HG03571 (cell line): ENCODE measurements around the gene ZIC4.

Experiments
- ATAC-seq: cut with Tn5 transposase; IDR thresholded peaks from one replicate; pipeline ENCODE4 v1.9.1; 2021; ENCODE audit not compliant: unreplicated experiment

Gene ZIC4

DNA sequence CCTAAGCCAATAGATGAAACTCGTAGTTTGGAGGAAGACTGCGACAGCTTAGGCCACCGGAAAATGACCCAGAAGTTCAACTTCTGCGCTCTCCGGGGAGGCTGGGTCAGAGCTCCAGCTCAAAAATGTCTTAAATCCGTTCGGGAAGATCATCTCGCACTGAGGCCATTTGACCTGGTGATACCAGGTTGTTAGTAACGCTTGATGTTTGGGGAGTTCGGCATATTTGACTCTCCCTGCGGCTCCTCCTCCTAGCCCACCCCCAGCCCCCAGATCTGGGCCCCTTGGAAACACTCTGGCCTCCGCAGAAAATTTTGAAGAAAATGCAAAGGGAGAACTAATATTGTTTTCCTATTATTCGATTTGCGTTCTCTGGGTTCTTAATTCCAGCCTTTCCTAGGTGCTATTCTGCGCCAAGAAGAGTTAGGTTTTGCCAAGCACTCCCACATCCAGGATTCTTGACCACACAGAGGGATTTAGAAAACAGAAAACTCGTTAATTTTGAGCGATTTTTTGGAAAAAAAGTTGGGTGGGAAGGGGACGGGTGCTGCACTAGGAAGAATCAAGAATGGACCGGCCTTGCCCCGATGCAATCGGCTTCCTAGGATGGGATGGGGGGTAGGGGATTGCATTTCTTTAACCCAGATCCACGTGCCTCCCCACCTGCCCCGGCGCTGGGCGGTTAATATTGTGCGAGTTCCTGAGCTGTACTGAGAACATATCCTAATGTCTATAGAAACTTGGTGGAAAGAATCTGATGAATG is 50.0 kb downstream of the ZIC4 start:
- ATAC-seq: no peak

DNA sequence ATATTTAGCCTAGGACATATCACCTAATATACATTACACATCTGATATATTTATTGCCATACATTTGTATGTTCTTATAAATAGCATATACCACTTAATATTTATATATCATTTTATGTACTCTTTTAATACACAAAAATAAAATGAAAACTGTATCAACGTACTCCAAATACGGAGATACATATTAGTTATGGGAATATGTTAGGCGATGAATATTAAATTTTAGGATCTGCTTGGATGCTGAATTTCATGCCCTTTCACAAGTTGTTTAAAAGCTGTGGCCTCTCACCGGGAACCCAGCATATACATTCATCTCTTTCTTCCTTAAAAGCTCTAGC is 50.6 kb downstream of the ZIC4 start:
- no peak for ATAC-seq

DNA sequence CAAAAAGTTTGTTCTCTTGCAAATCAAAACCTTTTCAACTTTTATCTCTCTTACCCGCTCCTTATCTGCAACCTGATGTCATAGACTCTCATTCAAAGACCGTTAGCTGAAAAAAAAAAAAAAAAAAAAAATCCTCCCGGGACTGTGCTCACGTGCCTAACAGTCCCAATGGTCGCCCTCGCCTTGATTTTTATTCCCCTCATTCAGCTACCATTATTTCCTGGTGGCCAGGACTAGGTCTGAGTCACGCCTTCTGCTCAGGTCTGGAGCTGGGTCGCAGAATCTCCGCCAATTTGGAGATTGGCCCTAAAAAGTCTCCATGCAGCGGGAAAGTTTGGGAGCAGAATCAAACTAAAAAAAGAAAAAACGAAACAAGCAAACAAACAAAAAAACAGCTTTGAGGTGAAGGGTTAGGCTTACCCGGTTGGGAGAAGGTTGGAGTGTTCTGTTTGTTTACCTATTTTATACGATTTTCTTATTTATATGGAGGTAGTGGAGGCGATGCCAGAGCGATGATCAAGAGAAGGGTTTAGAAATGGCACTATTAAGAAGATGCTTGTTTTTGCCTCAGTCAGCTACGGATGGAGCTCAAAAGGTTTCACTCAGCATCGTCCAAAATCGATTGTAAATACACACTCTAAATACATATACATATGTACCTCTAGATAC is 51.1 kb downstream of the ZIC4 start:
- no peak for ATAC-seq

DNA sequence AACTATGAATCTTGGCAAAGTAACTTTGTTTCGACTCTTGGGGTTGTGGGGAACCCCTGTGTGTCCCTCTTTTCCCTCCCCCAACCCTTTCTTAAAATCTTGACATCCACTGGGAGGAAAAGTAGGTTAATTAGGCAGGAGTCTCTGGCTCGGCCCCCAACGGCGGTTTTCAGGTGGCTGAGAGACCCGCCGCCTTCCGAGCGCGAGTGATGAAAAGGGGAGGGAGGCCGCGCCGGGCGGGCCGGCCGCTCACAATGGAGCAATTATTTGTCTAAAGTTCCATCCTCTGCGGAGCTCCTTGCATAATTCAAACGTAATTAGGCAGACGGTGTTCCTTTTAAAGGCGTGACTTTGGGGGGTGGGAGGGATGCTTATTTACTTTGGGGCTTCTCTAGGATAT is 51.7 kb downstream of the ZIC4 start:
- no peak for ATAC-seq

DNA sequence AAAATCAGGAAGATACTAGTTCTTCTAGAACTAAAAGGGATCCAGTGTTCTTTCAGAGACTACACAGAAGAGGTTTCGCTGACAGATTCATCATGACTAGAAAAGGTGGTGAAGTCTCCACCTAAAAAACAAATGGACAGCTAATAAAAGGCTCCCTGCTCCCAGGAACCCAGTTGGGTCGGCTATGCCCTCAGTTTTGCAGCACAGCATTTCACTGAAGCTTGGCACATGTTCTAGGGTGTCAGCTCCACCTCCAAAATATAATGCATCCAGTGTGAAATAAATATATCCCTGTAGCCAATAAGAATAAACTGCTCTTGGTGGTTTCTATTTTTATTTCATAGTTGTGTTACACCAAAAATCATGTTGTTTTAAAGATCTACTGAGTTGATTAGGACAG is 55.0 kb downstream of the ZIC4 start:
- ATAC-seq: no peak

DNA sequence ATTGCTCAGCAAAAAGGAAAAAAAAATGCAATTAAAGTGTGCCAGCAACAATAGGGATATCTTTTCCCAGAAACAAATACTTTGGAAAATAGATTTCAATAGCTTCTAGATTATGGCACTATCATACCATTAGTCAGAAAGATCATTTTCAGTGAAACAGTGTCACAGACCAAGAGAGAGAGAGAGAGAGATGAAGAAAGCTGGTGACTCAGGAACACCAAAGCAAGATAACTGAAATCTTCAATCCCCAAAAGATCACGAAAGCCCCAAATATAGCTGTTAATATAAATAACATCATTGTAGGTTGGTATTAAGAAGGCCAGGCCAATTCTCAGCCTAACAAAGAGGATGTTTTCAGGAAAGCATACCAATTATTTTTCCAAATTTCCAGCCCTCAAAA is 57.4 kb downstream of the ZIC4 start:
- ATAC-seq: no peak

DNA sequence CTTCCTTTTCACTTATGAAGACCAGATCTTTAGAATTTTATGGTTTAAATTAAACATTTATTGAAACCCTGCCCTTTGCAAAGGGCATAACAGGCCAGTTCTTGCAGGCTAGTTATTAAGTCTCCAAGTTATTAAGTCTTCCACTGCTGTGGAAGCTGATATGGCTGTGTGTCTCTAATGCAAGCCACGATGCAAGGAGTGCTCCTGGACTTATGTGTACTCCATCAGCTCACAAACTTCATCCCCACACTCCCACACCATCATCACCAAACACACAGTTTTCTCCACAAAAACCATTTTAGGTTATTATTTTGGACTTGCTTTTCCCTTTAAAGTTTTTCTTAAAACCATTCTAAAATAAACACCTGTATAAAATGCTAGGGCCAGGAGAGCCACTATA is 62.4 kb downstream of the ZIC4 start:
- no peak for ATAC-seq

DNA sequence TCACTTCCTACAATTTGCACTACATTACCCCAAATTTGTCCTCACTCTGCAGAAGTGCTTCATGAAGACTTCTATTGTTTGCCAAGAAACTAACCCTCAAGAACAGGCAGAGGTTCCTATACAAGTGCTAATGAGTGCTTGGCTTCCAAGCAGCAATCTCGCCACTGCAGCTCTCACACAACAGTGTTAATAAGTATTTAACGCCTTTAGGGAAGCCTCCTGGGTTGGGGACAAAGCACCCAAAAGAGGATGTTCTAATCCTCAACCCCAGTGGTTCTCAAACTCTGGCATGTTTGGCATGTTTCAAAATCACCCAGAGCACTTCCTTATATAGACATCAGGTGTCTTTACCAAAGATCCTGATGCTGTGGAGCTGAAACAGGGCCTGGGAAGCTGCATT is 64.6 kb downstream of the ZIC4 start:
- no peak for ATAC-seq

DNA sequence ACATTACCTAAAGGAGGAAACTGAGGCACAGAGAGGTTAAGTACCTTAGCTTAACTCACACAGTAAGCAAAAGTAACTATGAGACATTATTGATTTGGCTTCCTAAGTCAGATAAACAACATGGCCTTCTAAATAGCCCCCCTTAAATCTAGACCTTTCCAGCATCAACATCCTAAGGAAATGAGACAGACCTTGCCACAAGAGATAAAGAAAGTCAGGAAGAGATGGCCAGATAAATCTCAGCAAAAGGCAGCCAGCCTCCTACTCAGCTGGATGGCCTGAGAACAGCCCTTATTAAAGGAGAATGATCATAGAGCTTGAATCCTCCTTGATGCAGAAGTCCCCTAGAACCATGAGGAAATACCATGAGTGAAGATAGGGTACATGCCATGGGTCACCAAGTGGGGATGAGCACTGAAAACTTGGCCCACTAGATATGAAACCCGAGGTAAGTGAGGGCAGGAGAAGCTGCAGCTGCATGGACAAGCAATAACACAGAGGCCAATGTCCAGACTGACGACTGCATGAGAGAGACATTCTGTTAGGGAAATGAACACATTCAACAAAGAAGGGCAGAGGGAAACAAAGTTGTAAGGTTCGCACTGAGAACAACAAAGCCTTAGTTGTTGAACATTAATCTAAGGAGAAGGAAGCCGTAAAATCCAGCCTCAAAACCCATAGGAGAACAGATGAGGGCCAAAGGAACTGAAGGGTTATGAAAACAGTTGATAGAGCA is 69.6 kb downstream of the ZIC4 start:
- no peak for ATAC-seq
